Mesenchymal stem cell (in vitro differentiated cells and primary cell): Measurements from ENCODE around the gene ALOX12B.
"Not testable (repeated sequence)": the region's sequence is repeated elsewhere in the genome, so short reads cannot be mapped to it uniquely, and the experiment has no call there.

Experiments
- DNase-seq: peaks from one replicate; pipeline ENCODE4 v3.0.0-alpha.2; 2013
- H2AFZ ChIP-seq: one replicate; pipeline ENCODE4 v1.6.1; 2013; ENCODE audit warnings: low read depth, mild to moderate bottlenecking, control low read depth, inconsistent platforms, low read length, moderate library complexity
- H2AK5ac ChIP-seq: 2 replicates; pipeline ENCODE4 v1.6.1; 2013; ENCODE audit warnings: low read length, moderate library complexity, mild to moderate bottlenecking, inconsistent platforms; ENCODE audit not compliant: severe bottlenecking
- H2BK120ac ChIP-seq: one replicate; pipeline ENCODE4 v1.6.1; 2013; ENCODE audit warnings: low read depth, mild to moderate bottlenecking, inconsistent platforms, low read length, moderate library complexity
- H2BK12ac ChIP-seq, 2 experiments: one replicate each; pipeline ENCODE4 v1.6.1; 2013; ENCODE audit warnings: inconsistent platforms in 2 of 2, low read length in 2 of 2, mild to moderate bottlenecking in 2 of 2, moderate library complexity in 2 of 2, control low read depth in 1 of 2
- H2BK15ac ChIP-seq: one replicate; pipeline ENCODE4 v1.6.1; 2013; ENCODE audit warnings: mild to moderate bottlenecking, low read depth, inconsistent platforms; ENCODE audit not compliant: poor library complexity, severe bottlenecking
- H2BK5ac ChIP-seq: 2 replicates; pipeline ENCODE4 v1.6.1; 2013; ENCODE audit warnings: low read depth, mild to moderate bottlenecking, low read length, control low read depth, inconsistent platforms; ENCODE audit not compliant: poor library complexity, severe bottlenecking
- H3K14ac ChIP-seq, 2 experiments: one replicate each; pipeline ENCODE4 v1.6.1; 2013; ENCODE audit warnings: inconsistent platforms in 2 of 2, low read length in 2 of 2, control low read depth in 1 of 2, mild to moderate bottlenecking in 1 of 2, moderate library complexity in 1 of 2
- H3K18ac ChIP-seq, 2 experiments: one replicate each; pipeline ENCODE4 v1.6.1; 2013; ENCODE audit warnings: inconsistent platforms in 2 of 2, low read length in 2 of 2, control low read depth in 1 of 2, low read depth in 1 of 2, mild to moderate bottlenecking in 1 of 2
- H3K23ac ChIP-seq, 2 experiments: one replicate each; pipeline ENCODE4 v1.6.1; 2013; ENCODE audit warnings: inconsistent platforms in 2 of 2, low read length in 2 of 2, mild to moderate bottlenecking in 2 of 2, moderate library complexity in 2 of 2, control low read depth in 1 of 2
- H3K27ac ChIP-seq: 2 replicates; pipeline ENCODE4 v1.5.1; 2013; ENCODE audit warnings: mild to moderate bottlenecking, moderate library complexity, low read length, control low read depth, inconsistent platforms; ENCODE audit not compliant: poor library complexity, severe bottlenecking
- H3K27me3 ChIP-seq, 2 experiments: 2 replicates each; pipeline versions ENCODE4 v1.6.1 to v1.7.0; 2013; ENCODE audit warnings: low read length in 2 of 2, mild to moderate bottlenecking in 2 of 2, moderate library complexity in 2 of 2, control low read depth in 1 of 2, inconsistent platforms in 1 of 2; ENCODE audit not compliant: control insufficient read depth in 1 of 2, insufficient read depth in 1 of 2
- H3K36me3 ChIP-seq, 2 experiments: 2 replicates each; pipeline versions ENCODE4 v1.6.1 to v1.7.0; 2013; ENCODE audit warnings: low read length in 2 of 2, control low read depth in 1 of 2, inconsistent platforms in 1 of 2, low read depth in 1 of 2, mild to moderate bottlenecking in 1 of 2; ENCODE audit not compliant: insufficient read depth in 2 of 2, control insufficient read depth in 1 of 2
- H3K4ac ChIP-seq, 2 experiments: one replicate each; pipeline ENCODE4 v1.6.1; 2013; ENCODE audit warnings: inconsistent platforms in 2 of 2, low read length in 2 of 2, mild to moderate bottlenecking in 2 of 2, moderate library complexity in 2 of 2, control low read depth in 1 of 2, low read depth in 1 of 2
- H3K4me1 ChIP-seq: 2 replicates; pipeline ENCODE4 v1.6.1; 2013; ENCODE audit warnings: low read depth, low read length, control low read depth; ENCODE audit not compliant: control insufficient read depth, insufficient read depth
- H3K4me2 ChIP-seq: 2 replicates; pipeline ENCODE4 v1.6.1; 2013; ENCODE audit warnings: low read length, mild to moderate bottlenecking, inconsistent platforms; ENCODE audit not compliant: poor library complexity, severe bottlenecking
- H3K4me3 ChIP-seq, 2 experiments: 2 replicates each; pipeline versions ENCODE4 v1.5.1 to v1.7.0; 2013; ENCODE audit warnings: low read length in 2 of 2, mild to moderate bottlenecking in 2 of 2, control low read depth in 1 of 2, low read depth in 1 of 2; ENCODE audit not compliant: insufficient read depth in 1 of 2
- H3K79me1 ChIP-seq: replicated peaks from 2 replicates; pipeline ENCODE4 v1.6.1; 2013; ENCODE audit warnings: mild to moderate bottlenecking, control low read depth, low read length, inconsistent platforms; ENCODE audit not compliant: poor library complexity, severe bottlenecking
- H3K9ac ChIP-seq: 2 replicates; pipeline ENCODE4 v1.7.0; 2013; ENCODE audit warnings: mild to moderate bottlenecking, low read length, moderate library complexity
- H3K9me3 ChIP-seq: 2 replicates; pipeline ENCODE4 v1.7.0; 2013; ENCODE audit warnings: mild to moderate bottlenecking, low read length; ENCODE audit not compliant: control insufficient read depth
- H4K8ac ChIP-seq: one replicate; pipeline ENCODE4 v1.6.1; 2013; ENCODE audit warnings: inconsistent platforms, mild to moderate bottlenecking, low read length, moderate library complexity
- H4K91ac ChIP-seq: one replicate; pipeline ENCODE4 v1.6.1; 2013; ENCODE audit warnings: mild to moderate bottlenecking, low read length, inconsistent platforms
- WGBS: methylation state at CpG from one replicate; pipeline ENCODE4 v1.1.7; 2013; ENCODE audit warnings: mixed read lengths; 5-methylcytosine and 5-hydroxymethylcytosine counted together

Gene ALOX12B

DNA sequence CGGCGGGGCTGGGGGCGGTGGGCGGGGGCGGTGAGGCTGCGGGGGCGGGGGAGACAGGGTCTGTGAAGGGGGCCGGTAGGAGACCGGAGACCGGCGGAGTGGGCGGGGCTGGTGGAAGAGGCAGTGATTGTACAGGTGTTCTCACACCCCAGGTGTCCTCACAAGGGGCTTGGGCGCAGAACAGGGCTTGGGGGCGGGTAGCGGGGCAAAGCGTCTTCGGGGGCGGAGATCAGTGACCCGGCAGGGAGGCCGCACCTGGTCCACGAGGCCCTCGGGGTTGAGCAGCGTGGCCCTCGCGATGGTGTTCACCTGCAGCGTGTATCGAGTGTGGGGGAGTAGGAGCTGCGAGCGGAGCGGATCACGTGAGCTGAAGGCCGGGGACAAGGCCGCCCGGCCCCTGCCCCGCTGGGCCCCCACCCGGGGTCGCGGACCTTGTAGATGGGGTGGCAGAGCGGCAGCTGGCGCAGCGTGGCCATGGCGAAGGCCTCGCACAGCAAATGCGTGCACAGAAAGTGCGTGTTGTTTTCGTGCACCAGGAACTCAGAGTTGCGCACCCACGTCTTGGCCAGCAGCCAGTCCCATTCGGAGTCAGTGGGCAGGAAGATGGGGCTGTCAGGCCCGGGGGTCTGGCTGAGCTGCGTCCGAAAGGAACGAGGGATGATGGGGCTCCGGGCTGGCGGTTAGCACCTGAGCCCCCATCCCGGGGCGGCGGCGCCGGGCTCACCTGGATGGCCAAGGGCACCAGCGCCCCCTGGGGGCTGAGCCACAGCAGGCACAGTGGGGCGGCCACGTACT, 22.3 kb upstream of the ALOX12B start:
- Histone ChIP-seq H3K4me3 (peak overlapping the region in 1 of 2 experiments; percentile 33), H3K4me2 (peak overlapping the region; percentile 49), H2AFZ (no peak overlapping the region), H3K27ac (no peak overlapping the region), H2AK5ac (no peak overlapping the region), H3K18ac (no peak overlapping the region), H2BK120ac (no peak overlapping the region), H3K9ac (no peak overlapping the region), H2BK15ac (no peak overlapping the region), H4K8ac (no peak overlapping the region), H4K91ac (no peak overlapping the region), H3K23ac (no peak overlapping the region), H3K27me3 (peaks cover 65 to 75% of the 10 kb centered on the region in 2 experiments), H2BK12ac (no peak overlapping the region), H3K4me1 (peaks cover 9% of the 10 kb centered on the region), H3K79me1 (no peaks in the 10 kb centered on the region), H3K14ac (no peak overlapping the region), H3K9me3 (no peaks in the 10 kb centered on the region), H3K4ac (no peak overlapping the region), H2BK5ac (no peak overlapping the region), H3K36me3 (peaks cover 0 to 3% of the 10 kb centered on the region in 2 experiments)
- WGBS: 4% methylated on average over 43 of the region's 63 CpGs
- DNase-seq: no peak

DNA sequence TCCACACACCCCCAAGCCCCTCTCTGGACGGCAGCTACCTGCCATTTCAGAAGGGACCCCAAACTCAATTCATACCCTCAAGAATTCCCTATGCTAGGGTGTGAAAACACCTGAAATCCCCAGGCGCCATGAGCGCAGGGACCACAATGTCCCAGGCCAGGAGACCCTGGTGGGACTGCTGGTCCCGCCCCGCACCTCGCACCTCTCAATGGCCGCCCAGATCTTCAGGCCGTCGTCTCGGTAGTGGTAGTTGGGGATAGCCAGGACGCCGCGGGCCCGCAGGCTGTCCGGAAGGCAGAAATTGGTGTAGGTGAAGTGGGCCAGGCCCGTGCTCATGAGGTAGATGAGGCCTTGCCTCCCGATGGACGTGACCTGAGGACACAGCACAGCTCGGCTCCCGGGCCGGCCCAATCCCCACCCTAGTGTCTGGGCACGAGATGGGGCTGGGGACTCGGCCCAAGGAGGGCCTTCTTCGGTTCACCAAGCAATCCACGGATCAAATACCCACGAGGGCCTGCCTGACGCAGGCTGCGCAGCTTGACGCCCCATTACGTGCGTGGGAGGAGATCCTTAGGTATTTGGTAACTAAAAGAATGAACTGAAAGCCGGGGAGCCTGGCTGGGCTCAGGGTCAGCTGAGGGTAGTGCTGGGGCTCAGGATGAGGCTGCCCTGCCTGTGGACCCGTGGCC, 21.6 kb upstream of the ALOX12B start:
- no peak overlapping the region for H4K91ac ChIP-seq
- no peak overlapping the region for H3K27ac ChIP-seq
- no peak overlapping the region for H3K4me2 ChIP-seq
- no peak overlapping the region for H4K8ac ChIP-seq
- no peak overlapping the region for H3K18ac ChIP-seq
- no peak overlapping the region for H2BK120ac ChIP-seq
- DNase-seq: no peak
- no peak overlapping the region for H2BK5ac ChIP-seq
- no peak overlapping the region for H3K9ac ChIP-seq
- H3K4me3 ChIP-seq: no peak overlapping the region
- H3K4me1 ChIP-seq: peaks cover 9% of the 10 kb centered on the region
- no peaks in the 10 kb centered on the region for H3K9me3 ChIP-seq
- no peak overlapping the region for H3K23ac ChIP-seq
- no peak overlapping the region for H2AFZ ChIP-seq
- WGBS: 78% methylated on average over 33 of the region's 33 CpGs
- H3K27me3 ChIP-seq: peaks cover 57 to 74% of the 10 kb centered on the region in 2 experiments
- peaks cover 0 to 3% of the 10 kb centered on the region in 2 experiments for H3K36me3 ChIP-seq
- H2BK15ac ChIP-seq: no peak overlapping the region
- no peak overlapping the region for H3K4ac ChIP-seq
- H3K14ac ChIP-seq: no peak overlapping the region
- H2AK5ac ChIP-seq: no peak overlapping the region
- H3K79me1 ChIP-seq: no peaks in the 10 kb centered on the region
- H2BK12ac ChIP-seq: peak overlapping the region in 1 of 2 experiments; percentile 26

DNA sequence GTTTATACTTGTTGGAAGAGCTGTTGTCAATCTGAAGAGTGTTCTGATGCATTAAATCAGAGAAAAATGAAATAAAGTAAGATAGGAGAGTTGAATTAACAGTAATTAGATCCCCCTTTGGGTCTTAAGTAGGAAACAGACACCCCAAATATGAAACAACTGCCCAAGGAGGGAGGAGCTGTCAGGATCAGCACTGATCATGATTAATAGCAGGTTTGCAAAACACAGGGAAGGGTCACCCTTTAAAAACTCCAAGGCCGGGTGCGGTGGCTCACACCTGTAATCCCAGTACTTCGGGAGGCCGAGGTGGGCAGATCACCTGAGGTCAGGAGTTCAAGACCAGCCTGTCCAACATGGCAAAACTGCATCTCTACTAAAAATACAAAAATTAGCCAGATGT, 19.5 kb upstream of the ALOX12B start:
- not testable (repeated sequence) for H3K27ac ChIP-seq, H3K9ac ChIP-seq, H3K4me3 ChIP-seq, H2BK12ac ChIP-seq, H4K8ac ChIP-seq, H2BK15ac ChIP-seq, H3K9me3 ChIP-seq, H2BK120ac ChIP-seq, H3K4ac ChIP-seq, H3K36me3 ChIP-seq, H2AK5ac ChIP-seq, H2BK5ac ChIP-seq, H3K14ac ChIP-seq, H3K79me1 ChIP-seq, DNase-seq, H3K4me1 ChIP-seq, H3K23ac ChIP-seq, H3K18ac ChIP-seq, H4K91ac ChIP-seq, H3K4me2 ChIP-seq, H2AFZ ChIP-seq
- 90% methylated on average over 4 of the region's 4 CpGs for WGBS
- peaks cover 38 to 68% of the 10 kb centered on the region in 2 experiments for H3K27me3 ChIP-seq

DNA sequence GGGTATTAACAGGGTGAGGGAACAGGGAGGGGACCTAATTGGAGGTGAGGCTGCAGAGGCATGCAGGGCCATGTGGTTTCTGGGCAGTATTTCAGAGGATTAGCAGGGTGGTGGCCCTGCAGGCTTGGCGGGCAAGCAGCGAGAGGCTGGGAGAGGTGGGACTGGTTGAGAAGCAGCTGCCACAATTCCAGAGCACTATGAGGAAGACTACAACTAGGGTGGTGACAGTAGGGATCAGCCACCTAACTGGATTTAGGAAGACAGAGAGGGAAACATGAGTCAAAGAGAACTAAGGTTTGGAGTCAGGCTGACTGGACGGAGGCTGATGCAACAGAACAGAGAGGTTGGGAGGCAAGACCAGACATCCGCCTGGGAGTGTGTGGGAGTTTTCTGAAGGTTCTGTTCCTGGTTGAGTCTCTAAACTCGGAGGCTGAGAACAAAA, 18.5 kb upstream of the ALOX12B start:
- H3K4me1 ChIP-seq: peaks cover 9% of the 10 kb centered on the region
- no peaks in the 10 kb centered on the region for H3K79me1 ChIP-seq
- H3K18ac ChIP-seq: no peak overlapping the region
- peaks cover 0 to 3% of the 10 kb centered on the region in 2 experiments for H3K36me3 ChIP-seq
- no peak for DNase-seq
- no peak overlapping the region for H3K4me3 ChIP-seq
- H3K4me2 ChIP-seq: no peak overlapping the region
- peaks cover 28 to 58% of the 10 kb centered on the region in 2 experiments for H3K27me3 ChIP-seq
- H3K27ac ChIP-seq: no peak overlapping the region
- H2BK120ac ChIP-seq: no peak overlapping the region
- H4K8ac ChIP-seq: no peak overlapping the region
- H2AK5ac ChIP-seq: no peak overlapping the region
- no peak overlapping the region for H3K9ac ChIP-seq
- H2BK5ac ChIP-seq: no peak overlapping the region
- no peak overlapping the region for H2BK12ac ChIP-seq
- H4K91ac ChIP-seq: no peak overlapping the region
- H3K23ac ChIP-seq: peak overlapping the region in 1 of 2 experiments; percentile 64
- no peak overlapping the region for H2AFZ ChIP-seq
- no peaks in the 10 kb centered on the region for H3K9me3 ChIP-seq
- no peak overlapping the region for H3K14ac ChIP-seq
- no peak overlapping the region for H3K4ac ChIP-seq
- no peak overlapping the region for H2BK15ac ChIP-seq
- WGBS: 86% methylated on average over 5 of the region's 5 CpGs
